Epidermal melanocyte (primary cell): ENCODE results near the gene CARD14.
"Not testable (repeated sequence)": the region's sequence is repeated elsewhere in the genome, so short reads cannot be mapped to it uniquely, and the experiment has no call there.

Experiments
- DNase-seq: peaks from one replicate; pipeline ENCODE4 v3.0.0; 2011; ENCODE audit warnings: low spot score; ENCODE audit not compliant: insufficient read length

The CARD14 gene

DNA sequence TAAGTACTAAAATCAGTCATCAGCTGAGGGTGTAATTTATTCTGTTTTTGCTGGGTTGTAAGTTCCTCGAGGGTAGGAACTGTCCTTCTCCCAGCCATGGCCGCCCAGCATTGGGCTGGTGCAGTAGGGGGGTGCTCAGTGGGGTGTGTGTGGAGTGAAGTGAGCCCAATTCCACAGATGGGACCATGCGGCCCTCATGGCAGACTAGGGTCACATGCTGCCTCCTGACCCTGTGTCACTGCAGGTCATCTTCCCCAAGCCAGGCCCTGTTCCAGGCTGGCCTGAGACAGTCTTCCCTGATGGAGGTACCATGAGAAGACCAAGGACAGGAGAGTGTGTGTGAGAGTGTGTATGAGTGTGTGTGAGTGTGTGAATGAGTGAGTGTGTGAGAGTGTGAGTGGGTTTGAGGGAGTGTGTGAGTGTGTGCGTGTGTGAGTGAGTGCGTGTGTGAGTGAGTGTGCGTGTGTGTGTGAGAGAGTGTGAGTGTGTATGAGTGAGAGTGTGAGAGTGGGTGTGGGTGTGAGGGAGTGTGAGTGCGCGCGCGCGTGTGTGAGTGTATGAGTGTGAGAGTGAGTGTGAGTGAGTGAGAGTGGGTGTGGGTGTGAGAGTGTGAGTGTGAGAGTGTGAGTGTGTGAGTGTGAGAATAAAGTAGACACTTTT is 54.1 kb downstream of the CARD14 start:
- peak; percentile 12 for DNase-seq

GRCh38 chr17:80224683-80225082 is 54.9 kb downstream of the CARD14 start:
- peak; percentile 10 for DNase-seq

DNA sequence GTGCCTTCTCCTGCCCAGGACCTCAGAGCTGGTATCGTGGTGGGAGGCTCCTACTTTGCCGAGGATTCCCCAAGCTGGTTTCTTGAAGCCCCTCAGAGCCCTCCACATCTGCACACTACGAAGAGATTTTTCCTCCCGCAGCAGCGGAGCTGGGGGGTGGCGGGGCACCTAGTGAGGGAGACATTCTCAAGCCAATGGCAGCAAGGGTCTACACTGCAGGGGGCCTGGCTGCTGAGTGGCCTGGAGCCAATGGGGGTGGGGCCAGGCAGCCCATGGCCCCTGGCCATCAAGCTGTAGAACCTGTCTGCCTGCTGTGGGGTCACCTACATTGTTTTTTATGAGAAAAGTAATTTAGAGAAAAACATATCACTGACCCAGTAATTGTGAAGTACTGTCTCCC is 55.4 kb downstream of the CARD14 start:
- no peak for DNase-seq

DNA sequence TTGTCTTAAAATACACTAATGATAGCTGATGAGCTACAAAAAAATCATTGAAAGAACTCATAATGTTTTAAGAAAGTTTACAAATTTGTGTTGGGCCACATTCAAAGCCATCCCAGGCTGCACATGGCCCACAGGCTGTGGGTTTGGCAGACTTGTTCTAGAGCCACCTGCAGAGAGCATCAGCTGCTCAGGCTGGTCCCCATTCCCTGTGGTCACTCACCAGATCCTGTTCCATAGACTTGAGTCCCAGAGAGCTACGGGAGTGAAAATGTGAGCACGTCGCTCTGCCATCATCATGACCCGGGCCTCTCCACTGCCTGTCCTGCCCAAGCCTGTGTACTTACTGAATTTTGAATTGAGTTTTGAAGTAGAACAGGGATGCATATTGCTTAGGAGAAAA is 57.3 kb downstream of the CARD14 start:
- peak; percentile 4 for DNase-seq

DNA sequence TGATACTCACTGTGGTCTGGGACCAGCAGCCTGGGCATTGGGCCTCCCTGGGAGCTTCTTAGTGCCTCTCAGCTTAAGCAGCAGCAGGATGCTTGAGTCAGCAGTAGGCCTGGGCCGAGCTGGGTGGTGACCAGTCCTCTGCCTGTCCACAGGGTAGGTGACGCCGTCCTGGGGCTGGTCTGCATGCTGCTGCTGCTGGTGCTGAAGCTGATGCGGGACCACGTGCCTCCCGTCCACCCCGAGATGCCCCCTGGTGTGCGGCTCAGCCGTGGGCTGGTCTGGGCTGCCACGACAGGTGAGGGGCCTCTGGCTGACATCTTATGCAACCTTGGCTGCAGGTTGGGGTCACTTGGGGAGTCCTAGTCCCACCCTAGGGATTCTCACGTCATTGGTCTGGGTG is 57.8 kb downstream of the CARD14 start:
- peak; percentile 7 for DNase-seq

- peak; percentile 4 for DNase-seq
Observed at GRCh38 chr17:80228477-80228876, 58.6 kb downstream of the CARD14 start.

DNA sequence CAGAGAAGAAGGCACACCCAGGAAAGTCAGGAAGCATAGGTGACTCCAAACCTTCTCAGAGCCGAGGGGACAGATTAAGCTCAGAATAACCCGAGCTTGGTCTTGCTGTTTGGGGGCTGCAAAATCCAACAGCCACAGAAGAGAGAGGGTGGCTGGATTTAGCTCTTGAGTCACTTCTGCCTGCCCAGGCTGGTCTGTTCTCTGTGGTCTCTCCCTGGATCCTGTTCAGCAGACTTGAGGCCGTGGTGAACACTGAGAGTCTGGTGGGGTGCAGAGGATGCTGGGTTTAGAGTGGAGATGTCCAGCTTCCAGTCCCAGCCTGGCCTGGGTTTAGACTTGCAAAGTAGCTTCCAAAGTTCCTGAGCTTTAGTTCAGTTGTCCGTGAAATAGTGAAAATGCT is 59.2 kb downstream of the CARD14 start:
- peak; percentile 5 for DNase-seq

DNA sequence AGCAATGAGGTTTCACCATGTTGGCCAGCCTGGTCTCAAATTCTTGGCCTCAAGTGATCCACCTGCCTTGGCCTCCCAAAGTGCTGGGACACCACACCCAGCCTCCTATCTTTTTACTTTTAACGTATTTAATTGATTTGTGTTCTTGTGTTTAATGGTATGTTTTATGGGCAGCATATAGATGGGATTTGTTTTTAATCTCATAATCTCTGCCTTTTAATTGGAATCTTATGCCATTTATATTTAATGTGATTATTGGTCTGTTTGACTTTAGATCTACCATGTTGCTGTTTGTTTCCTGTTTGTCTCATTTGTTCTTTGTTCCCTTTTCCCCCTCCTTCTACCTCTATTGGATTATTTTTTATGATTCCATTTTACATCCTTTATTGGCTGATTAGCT is 62.6 kb downstream of the CARD14 start:
- no peak for DNase-seq

DNA sequence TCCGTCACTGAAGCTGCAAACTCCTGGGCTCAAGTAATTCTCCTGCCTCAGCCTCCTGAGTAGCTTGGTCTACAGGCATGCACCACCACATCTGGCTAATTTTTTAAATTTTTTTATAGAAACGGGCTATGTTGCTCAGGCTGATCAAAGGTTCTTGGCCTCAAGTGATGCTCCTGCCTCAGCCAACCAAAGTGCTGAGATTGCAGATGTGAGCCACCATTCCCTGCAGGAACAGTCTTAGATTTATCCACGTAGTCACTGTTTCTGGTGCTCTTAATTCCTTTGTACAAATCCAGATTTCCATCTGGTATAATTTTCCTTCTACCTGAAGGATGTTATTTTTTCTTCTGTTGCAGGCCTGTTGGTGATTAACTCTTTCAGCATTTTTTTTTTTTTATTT is 63.4 kb downstream of the CARD14 start:
- DNase-seq = no peak

- DNase-seq = no peak
Observed at GRCh38 chr17:80236911-80237310, 67.1 kb downstream of the CARD14 start.

DNA sequence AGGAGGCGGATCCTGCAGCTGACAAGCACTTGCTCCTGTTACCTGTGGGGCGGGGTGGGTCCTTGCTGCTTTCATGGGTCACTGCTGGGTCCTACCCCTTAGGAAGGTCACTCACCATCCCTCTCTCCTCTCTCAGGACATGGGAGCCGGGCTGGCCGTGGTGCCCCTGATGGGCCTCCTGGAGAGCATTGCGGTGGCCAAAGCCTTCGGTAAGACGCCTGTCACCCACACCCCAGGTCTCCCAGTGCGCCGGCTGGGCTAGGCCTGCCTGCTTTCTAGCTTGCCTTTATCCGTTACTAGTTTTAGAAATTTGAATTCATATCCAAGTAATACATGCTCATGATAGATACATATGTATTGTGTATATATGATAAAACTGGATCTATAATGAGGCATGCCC is 67.6 kb downstream of the CARD14 start:
- no peak for DNase-seq

DNA sequence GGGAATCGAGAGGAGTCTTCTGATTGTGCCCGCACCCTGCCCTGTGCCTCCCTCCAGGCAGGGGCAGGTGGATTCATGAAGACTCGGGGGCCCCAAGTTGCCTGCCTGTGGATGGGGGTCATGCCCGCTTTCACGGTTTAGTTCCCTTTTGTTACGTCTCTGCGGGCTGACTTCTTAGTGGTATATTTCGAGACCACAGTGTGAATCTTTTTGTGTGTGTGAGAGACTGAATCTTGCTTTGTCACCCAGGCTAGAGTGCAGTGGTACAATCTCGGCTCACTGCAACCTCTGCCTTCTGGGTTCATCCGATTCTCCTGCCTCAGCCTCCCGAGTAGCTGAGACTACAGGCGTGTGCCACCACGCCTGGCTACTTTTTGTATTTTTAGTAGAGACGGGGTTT is 72.7 kb downstream of the CARD14 start:
- DNase-seq = no peak

- no peak for DNase-seq
Observed at GRCh38 chr17:80243526-80244433, 74.0 kb downstream of the CARD14 start.

DNA sequence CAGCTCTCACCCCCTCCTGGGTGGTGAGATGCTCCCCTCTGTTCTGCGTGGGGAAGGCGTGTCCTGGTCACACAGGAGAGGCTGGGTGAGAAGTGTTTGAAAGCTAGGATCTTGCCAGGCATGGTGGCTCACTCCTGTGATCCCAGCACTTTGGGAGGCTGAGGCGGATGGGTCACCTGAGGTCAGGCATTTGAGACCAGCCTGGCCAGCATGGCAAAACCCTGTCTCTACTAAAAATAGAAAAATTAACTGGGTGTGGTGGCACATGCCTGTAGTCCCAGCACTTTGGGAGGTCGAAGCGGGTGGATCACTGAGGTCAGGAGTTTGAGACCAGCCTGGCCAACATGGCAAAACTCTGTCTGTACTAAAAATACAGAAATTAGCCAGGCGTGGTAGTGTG is 74.6 kb downstream of the CARD14 start:
- DNase-seq = not testable (repeated sequence)

- DNase-seq = no peak
Observed at GRCh38 chr17:80244871-80245509, 75.2 kb downstream of the CARD14 start.

DNA sequence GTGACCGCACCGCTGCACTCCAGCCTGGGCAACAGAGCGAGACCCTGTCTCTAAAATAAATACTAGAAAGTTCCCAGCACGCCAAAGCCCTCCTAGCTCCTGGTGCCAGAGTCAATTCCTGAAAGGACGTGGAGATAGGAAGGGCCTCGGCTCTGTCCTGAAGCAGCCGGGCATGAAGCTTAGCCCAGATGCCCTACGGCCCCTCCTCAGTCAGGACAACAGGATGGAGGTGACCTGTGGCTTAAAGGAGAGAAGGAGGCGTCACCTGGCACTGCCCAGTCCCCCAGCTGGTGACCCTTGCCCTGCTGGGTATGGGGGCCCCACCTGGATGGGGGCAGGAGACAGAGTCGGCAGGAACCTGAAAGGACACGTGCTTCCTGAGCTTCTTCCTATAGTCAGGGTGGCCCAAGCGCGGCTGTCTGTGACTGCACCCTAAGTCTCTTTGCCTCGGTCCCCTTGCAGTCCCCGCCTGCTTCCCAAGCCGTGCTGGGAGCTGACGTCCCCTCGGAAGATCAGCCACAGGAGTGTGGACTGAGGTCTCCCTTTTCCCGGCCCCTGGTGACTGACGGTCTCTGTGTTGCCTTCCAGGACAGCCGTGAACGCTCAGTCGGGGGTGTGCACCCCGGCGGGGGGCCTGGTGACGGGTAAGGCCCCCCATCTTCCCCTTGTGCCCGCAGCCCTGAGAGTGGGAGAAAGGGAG is 75.9 kb downstream of the CARD14 start:
- no peak for DNase-seq

GRCh38 chr17:80246266-80246681 is 76.4 kb downstream of the CARD14 start:
- DNase-seq = no peak

DNA sequence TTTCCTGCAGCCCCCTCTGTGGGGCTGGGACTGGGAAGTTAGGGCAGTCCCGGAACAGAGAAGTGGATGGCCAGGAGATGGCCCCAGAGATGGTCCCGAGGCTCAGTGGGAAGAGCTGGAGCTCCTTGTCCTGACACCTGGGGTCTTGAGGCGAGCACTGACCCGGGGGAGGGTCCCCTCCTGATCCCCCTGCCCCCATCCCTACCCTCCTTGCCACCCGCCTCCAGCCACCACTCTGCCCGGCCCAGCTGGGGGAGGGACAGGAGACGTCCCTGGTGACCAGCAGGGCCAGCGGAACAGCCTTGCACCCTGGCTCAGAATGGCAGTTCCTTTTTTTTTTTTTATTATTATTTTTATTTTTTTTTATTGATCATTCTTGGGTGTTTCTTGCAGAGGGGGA is 76.9 kb downstream of the CARD14 start:
- no peak for DNase-seq

DNA sequence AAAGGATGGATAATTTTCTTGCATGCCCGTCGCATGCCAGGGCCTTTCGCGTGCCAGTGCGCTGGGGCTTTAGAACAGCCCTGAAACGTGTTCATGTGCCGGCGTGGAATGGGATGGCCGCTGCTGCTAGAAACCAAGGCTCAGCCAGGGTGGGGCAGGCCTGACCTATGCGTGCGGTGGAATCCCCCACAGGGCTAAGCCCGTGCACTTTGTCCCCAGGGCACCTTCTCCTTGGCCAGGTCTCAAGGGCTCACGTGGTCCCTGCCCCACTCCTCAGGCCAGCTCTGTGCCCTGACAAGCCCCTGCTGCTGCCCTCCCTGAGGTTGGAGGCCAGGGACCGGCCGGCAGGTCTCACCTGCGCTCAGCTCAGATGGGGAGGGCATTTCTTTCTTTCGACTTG is 77.7 kb downstream of the CARD14 start:
- DNase-seq = no peak

DNA sequence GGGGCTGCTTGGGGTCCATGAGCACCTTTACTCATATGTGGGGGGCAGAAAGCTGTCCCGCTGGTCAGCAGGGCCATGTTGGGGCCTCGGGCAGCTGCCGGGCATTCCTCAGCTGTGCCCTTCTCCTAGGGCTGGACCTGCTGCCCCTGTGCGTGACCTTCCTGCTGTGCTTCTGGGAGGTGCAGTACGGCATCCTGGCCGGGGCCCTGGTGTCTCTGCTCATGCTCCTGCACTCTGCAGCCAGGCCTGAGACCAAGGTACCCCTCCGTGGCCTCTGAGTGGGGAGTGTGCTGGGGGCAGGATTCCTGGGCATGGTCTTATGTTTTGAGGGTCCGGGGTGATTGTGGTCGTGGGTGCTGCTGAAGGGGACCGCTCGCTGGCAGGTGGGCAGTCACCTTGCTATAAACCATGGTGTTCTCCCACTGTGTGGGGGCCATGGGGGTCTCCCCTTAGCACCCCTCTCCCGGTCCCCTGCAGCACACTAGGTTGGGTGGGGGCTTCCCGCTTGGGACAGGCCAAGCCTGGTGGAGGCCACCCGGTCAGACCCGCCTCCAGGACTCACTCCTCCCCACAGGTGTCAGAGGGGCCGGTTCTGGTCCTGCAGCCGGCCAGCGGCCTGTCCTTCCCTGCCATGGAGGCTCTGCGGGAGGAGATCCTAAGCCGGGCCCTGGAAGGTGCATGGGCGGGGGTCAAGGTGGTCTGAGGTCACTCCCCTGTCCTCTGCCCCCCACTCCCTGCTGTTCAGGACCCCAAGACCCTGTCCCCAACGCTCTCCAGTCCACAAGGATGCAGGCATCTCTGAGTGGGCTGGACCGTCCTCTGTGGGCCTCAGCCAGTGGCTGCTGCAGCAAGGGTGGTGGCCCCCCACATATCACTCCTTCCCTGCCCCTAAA is 78.4 kb downstream of the CARD14 start:
- DNase-seq = no peak
